Measurements from ENCODE around the gene BZW2. TPM values are rescaled to one million over a fixed set of nuclear protein-coding genes. Genes with fewer than 3 reads are reported as not detected.

The BZW2 gene
- polyA plus RNA-seq, 3 donors = 19.0 to 45.2 (median 36.4) TPM

DNA sequence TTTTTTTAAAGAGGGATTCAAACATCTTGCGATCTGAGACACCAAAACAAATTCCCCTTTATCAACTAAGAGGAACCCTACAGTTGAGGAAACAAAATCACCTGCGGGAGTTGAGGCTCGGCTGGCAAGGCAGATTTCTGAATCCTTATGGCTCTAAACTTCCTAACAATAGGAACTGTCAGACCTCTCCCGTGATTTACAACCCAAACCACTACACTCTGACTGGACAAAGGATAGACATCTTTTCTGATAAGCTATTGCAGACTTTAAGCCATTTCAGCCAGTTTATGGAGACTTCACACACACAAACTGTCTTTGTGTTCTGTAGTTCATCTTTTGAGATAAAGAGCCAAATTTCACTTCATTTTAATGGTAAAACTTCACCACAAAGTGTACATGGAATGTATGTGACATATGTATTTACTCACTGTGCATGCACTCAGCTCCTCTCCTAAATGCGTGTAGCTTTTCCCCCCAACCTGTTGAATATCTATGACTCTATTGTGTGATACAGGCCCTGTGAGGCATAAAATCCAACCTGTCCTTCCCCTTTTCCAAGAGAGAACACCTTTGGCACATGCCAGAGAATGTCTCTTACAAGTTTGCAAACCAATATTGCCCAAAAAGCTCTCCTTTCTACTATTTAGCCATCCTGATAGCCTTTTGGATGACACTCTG is 92.2 kb downstream of the BZW2 start:
- Histone ChIP-seq H3K4me2 (replicated peaks; ENCODE audit: extremely low read depth, low read length, poor library complexity, severe bottlenecking) (no peak overlapping the region), H3K9ac (ENCODE audit: insufficient read depth, low read length, poor library complexity, severe bottlenecking) (no peak overlapping the region), H3K27me3 (ENCODE audit: control insufficient read depth in 2 of 2, insufficient read depth in 2 of 2, low read length in 2 of 2) (no peaks in the 10 kb centered on the region), H3K4me3 (replicated peaks in 1 of 3; ENCODE audit: low read depth in 2 of 3, low read length in 3 of 3) (no peak overlapping the region), H3K79me2 (ENCODE audit: insufficient read depth, low read length) (no peaks in the 10 kb centered on the region), H3K27ac (ENCODE audit: low read depth in 1 of 2, low read length in 2 of 2) (no peak overlapping the region), H3K4me1 (ENCODE audit: control insufficient read depth in 1 of 2, insufficient read depth in 2 of 2, low read length in 2 of 2) (no peaks in the 10 kb centered on the region), H2AFZ (ENCODE audit: insufficient read depth, low read depth, low read length, poor library complexity, severe bottlenecking) (no peak overlapping the region), H4K20me1 (ENCODE audit: insufficient read depth, low read length) (no peaks in the 10 kb centered on the region), H3K9me3 (replicated peaks in 1 of 2; ENCODE audit: control insufficient read depth in 1 of 2, insufficient read depth in 1 of 2, low read length in 2 of 2) (no peaks in the 10 kb centered on the region), H3K36me3 (replicated peaks in 1 of 2; ENCODE audit: control insufficient read depth in 1 of 2, insufficient read depth in 2 of 2, low read length in 2 of 2) (no peaks in the 10 kb centered on the region)
- no peak for DNase-seq
- WGBS (ENCODE audit: insufficient coverage) = 90% methylated on average over 3 of the region's 5 CpGs
- Mint-ChIP-seq H3K9me3 (peaks cover 0 to 2% (median 0%) of the 10 kb centered on the region in 7 donors), H3K27ac (no peak overlapping the region), H3K4me1 (peaks cover 6% of the 10 kb centered on the region), H3K27me3 (ENCODE audit: low read depth in 3 of 3) (peaks cover 0 to 5% (median 0%) of the 10 kb centered on the region in 3 donors), H3K36me3 (no peaks in the 10 kb centered on the region), H3K4me3 (no peak overlapping the region)
- intact Hi-C loops (cut with micrococcal nuclease) = no loop called here
- TF ChIP-seq CTCF (IDR thresholded peaks at IDR 0.05) = no peak

DNA sequence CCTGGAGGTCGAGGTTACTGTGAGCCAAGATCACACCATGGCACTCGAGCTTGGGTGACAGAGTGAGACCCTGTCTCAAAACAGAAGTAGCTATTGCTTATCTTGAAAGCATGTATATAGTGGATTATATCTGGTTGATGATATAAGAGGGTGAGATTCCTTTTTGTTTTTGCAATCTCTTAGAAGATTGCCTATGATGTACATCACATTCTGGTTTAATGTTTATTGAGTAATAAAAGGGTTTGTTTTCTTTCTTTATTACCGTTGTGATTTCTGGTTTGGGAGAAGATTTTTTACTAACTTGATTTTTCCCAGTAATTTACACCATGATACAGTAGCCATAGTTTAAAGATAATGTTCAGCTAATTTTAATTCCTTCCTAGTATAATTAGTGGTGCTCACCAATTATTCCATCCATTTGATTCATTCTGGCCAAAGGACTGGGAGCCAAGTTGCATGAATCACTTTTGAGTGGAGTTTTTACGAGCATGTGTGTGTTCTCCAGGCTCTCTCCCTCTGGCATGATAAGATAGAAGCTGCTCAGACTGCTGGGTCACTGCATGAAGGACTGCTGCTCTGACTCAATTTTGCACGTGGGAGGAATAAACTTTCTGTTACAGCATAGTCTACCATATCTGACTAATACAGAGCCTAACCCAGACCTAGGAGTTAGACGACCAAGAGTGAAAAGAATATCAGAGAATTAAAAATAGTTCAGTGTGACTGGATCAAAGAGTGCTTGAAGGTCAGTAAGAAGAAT is 94.1 kb downstream of the BZW2 start:
- H3K4me2 ChIP-seq (replicated peaks; ENCODE audit: extremely low read depth, low read length, poor library complexity, severe bottlenecking) = no peak overlapping the region
- H3K27ac ChIP-seq (ENCODE audit: low read depth in 1 of 2, low read length in 2 of 2) = no peak overlapping the region
- H3K36me3 ChIP-seq (replicated peaks in 1 of 2; ENCODE audit: control insufficient read depth in 1 of 2, insufficient read depth in 2 of 2, low read length in 2 of 2) = no peaks in the 10 kb centered on the region
- H3K4me1 Mint-ChIP-seq = peaks cover 5% of the 10 kb centered on the region
- H3K27ac Mint-ChIP-seq = no peak overlapping the region
- H3K9me3 ChIP-seq (replicated peaks in 1 of 2; ENCODE audit: control insufficient read depth in 1 of 2, insufficient read depth in 1 of 2, low read length in 2 of 2) = no peaks in the 10 kb centered on the region
- peaks cover 6 to 7% of the 10 kb centered on the region in 2 donors for H3K4me1 ChIP-seq (ENCODE audit: control insufficient read depth in 1 of 2, insufficient read depth in 2 of 2, low read length in 2 of 2)
- intact Hi-C loops (cut with micrococcal nuclease) = no loop called here
- no peak for DNase-seq
- 91% methylated on average over 3 of the region's 6 CpGs for WGBS (ENCODE audit: insufficient coverage)
- H3K27me3 ChIP-seq (ENCODE audit: control insufficient read depth in 2 of 2, insufficient read depth in 2 of 2, low read length in 2 of 2) = no peaks in the 10 kb centered on the region
- no peak overlapping the region for H3K4me3 Mint-ChIP-seq
- H4K20me1 ChIP-seq (ENCODE audit: insufficient read depth, low read length) = no peaks in the 10 kb centered on the region
- no peak overlapping the region for H3K9ac ChIP-seq (ENCODE audit: insufficient read depth, low read length, poor library complexity, severe bottlenecking)
- H3K36me3 Mint-ChIP-seq = no peaks in the 10 kb centered on the region
- no peak overlapping the region for H3K4me3 ChIP-seq (replicated peaks in 1 of 3; ENCODE audit: low read depth in 2 of 3, low read length in 3 of 3)
- peaks cover 0 to 4% (median 0%) of the 10 kb centered on the region in 3 donors for H3K27me3 Mint-ChIP-seq (ENCODE audit: low read depth in 3 of 3)
- TF ChIP-seq CTCF (IDR thresholded peaks at IDR 0.05) = no peak
- no peaks in the 10 kb centered on the region for H3K9me3 Mint-ChIP-seq
- H2AFZ ChIP-seq (ENCODE audit: insufficient read depth, low read depth, low read length, poor library complexity, severe bottlenecking) = no peak overlapping the region
- no peaks in the 10 kb centered on the region for H3K79me2 ChIP-seq (ENCODE audit: insufficient read depth, low read length)
